GM19043 (cell line): Measurements from ENCODE around the gene NSUN2.
"Not testable (repeated sequence)": the region's sequence is repeated elsewhere in the genome, so short reads cannot be mapped to it uniquely, and the experiment has no call there.

Source experiments
- ATAC-seq: cut with Tn5 transposase; IDR thresholded peaks from one replicate; pipeline ENCODE4 v1.9.1; 2021; ENCODE audit warnings: low read depth; ENCODE audit not compliant: unreplicated experiment

The NSUN2 gene

DNA sequence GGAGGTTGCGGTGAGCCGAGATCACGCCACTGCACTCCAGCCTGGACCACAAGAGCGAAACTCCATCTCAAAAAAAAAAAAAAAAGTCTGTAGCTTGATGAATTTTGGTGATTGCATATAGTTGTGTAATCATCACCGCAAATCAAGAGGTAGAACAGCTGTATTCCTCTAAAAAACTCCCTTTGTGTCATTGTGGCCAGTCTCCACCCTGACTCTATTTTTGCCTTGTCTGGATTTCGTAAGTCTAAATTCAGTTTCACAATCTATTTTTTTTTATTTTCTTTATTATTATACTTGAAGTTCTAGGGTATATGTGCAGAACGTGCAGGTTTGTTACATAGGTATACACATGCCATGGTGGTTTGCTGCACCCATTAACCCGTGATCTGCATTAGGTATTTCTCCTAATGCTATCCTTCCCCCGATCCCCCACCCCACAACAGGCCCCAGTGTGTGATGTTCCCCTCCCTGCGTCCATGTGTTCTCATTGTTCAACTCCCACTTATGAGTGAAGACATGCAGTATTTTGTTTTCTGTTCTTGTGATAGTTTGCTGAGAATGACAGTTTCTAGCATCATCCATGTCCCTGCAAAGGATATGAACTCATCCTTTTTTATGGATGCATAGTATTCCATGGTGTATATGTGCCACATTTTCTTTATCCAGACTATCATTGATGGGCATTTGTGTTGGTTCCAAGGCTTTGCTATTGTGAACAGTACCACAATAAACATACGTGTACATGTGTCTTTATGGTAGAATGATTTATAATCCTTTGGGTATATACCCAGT lies 12.9 kb upstream of the NSUN2 start:
- not testable (repeated sequence) for ATAC-seq

GRCh38 chr5:6644794-6645241 lies 12.0 kb upstream of the NSUN2 start:
- no peak for ATAC-seq

- ATAC-seq = no peak
These were observed 9.8 kb upstream of the NSUN2 start for GRCh38 chr5:6642655-6643054.

DNA sequence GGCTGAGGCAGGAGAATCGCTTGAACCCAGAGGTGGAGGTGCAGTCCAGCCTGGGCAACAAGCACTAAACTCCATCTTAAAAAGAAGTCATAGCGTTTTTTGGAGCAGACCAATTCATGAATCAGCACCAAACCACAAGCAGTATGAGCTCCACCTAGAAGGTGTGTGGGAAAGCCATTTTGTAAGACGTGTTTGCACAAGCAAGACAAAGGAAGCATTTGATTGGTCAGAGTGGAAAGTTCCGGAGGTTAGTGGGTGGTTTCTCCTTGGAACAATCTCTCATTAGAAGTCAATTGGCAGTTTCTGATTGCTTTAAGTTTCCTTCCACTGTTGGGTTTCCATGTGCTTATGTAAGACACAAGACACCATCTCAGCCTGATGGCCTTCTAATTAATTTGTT lies 5.4 kb upstream of the NSUN2 start:
- ATAC-seq = no peak

DNA sequence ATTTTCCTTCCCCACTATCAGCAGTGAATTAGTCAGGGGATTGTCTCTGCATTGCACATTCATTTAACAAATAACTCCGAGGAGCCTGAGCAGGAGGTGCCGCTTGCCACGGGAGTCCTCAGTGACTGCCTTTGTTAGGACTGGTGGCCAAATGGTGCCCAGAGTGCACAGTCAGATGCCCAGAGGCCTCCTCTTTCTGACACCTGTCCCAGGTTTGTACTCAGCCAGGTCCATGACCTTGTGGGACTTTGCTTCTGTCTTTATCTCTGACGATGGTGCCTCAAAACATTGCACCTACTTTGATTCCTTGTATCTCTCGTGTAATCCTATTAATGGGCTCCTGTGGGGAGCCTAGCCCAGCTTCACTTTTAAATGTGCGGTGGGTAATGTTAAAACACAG lies 4.7 kb upstream of the NSUN2 start:
- ATAC-seq = no peak

DNA sequence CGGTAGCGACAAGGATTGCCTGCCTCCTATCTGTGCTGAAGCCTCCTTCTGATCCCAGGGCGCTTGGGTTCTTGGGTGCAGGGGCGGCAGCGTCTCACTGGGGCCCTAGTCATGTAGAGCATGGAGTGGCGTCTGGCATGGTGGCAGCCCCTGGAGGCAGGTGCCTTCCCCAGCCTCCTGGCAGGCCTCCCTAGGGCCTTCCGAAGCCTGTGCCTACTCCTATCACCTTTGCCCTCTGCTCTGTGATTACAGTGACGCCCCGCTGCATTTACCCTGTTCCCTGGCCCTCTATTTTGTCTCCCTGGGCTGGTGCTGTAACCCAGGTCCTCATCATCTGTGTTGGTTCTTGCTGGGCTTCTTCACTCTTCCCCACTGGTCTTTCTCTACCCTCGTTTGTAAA lies 4.2 kb upstream of the NSUN2 start:
- ATAC-seq = no peak

DNA sequence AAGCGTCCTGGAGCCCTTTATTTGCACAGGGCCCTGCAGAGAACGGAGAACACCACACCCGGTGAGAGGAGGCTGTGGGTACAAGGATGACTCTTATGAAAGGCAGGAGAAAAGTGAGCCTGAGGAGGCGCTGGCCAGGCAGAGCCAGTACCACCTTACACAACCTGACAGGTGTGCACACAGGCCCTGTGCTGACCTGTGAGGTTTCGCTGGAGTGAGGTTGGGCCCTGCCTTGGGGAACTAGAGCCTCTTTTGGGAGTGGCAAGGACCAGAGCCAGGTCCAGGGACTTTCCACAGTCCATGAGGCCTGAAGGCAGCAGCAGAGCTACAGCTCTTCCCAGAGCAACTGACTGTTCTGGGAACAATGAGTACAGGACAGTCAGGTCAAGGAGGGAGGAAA lies 3.4 kb upstream of the NSUN2 start:
- ATAC-seq = no peak

DNA sequence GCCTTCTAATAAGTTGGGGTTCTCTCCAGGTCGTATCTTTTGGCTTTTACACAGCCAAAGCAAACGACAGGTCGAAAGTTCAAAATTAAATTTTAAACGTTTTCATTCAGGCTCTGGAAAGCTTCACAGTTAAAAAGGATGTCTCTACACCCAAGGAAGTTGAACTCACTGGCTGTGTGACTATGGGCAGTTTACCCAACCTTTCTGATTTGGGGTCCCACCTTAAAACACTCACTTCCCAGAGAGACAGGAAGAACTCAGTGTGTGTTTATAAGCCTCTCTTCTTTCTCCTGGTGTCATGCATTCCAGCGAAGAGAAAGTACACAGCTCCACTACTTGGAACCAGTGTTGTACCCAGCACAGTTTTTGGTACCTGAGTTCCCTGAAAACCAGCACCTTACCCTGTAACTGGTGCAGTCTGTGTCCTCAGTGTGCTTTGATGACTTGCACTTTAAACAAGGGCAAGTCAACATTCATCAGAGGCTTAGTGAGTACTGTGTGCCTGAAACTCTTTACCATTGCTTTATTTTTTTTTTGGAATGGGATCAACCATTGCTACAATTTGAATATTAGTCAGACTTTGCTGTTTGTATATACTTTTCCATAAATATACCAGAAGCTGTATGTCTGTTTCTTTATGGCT lies 2.1 kb upstream of the NSUN2 start:
- no peak for ATAC-seq

GRCh38 chr5:6634306-6634705 lies 1.5 kb upstream of the NSUN2 start:
- ATAC-seq = no peak

DNA sequence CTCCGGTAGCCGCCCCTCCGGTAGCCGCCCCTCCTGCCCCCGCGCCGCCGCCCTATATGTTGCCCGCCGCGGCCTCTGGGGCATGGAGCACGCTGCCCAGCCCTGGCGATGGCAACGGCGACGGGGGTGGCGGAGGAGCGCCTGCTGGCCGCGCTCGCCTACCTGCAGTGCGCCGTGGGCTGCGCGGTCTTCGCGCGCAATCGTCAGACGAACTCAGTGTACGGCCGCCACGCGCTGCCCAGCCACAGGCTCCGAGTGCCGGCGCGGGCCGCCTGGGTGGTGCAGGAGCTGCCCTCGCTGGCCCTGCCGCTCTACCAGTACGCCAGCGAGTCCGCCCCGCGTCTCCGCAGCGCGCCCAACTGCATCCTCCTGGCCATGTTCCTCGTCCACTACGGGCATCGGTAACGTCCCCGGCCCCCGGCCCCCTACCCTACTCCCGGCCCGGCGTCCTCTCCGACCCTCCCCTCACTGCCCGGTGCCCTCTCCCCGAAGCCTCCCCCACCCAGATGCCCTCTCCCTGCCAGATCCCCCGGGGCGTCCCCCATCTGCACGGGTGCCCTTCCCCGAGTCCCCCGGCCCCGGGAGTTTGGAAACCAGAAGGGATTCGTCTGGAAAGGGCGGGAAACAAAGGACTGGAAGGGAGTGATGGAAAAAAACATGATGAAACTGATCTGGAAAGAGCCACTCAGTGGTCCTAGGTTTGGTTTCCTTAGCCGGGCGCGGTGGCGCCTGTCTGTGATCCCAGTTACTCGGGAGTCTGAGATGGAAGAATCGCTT lies 813 bp upstream of the NSUN2 start:
- peak; percentile 44 for ATAC-seq

GRCh38 chr5:6632324-6632887 lies 438 bp downstream of the NSUN2 start:
- peak; percentile 1 for ATAC-seq

GRCh38 chr5:6631441-6631840 lies 1.4 kb downstream of the NSUN2 start:
- no peak for ATAC-seq

- ATAC-seq = no peak
These were observed 6.3 kb downstream of the NSUN2 start for GRCh38 chr5:6626508-6626907.

DNA sequence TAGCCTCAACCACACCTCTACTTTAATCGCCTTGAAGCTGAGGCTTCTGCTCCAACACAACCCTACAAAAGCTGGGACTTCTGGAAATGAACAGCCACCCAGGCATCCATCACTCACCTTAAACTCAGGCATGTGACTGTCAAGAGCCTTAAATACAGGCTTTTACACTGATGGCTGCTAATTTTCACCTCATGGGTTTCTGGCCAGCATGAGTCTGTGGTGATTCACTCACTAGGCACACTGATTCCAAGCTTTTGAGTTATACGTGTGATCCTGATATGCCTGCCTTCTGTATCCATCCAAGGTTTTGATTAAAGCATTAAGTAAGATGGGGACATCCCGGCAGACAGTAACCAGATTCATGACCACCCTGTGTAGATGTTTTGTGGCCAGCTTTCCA lies 8.9 kb downstream of the NSUN2 start:
- ATAC-seq = no peak

GRCh38 chr5:6623228-6623627 lies 9.6 kb downstream of the NSUN2 start:
- no peak for ATAC-seq

DNA sequence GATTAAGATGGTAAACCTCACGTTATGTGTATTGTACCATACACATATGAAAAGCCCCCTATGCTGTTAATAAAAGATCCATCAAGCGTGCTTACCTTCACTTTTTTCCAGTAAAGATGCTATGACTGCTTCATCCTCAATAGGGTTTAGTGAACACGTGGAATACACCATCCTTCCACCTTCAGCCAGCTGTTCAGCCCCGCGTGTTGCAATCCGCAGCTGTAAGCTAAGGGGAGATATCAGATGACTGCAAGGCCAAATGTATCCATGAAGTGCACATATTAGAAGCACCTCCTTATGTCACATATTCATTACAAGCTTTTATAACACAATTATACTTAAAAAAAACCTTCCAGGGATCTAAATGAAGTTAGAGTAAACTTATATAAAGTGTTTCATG lies 16.2 kb downstream of the NSUN2 start:
- no peak for ATAC-seq

- ATAC-seq = no peak
These were observed 17.6 kb downstream of the NSUN2 start for GRCh38 chr5:6615034-6615815.

DNA sequence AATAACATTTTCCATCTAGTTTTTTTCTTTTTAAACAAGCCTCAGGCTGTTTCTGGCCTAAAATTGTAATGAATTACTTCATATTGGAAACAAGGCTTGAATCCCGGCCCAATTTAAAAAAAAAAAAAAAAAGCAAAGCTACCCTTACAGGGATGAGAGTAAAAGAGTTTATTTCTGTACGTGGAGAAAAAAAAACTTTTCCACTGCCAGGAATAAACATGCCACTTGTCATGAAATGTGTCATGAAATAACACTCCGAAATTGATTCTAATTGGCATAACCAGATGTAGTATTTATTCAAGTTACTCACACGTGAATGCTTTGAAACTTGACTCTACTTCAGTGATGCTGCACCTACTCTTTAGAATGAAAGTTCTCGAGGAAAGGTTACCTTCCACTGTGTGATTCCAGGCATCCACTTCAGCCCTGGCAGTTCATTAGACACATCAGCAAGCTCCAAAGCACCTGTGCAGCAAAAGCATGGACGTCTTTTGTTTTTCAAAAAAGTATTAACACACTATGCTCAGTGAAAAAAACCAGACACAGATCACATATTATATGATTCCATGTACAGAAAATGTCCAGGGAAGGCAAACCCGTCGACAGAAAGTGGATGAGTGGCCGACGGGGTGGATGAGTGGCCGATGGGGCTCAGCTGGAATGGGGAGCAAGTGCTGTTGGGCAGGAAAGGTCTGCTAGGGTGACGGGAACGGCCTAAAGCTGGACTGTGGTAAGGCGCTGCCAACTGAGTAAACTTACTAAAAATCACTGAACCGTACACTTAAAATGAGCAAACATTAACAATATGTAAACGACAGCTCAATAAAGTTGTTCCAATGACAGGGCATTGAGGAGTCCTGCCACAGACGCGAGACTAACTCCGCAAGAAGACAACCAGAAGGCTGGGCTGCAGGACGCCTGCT lies 21.2 kb downstream of the NSUN2 start:
- ATAC-seq = no peak

DNA sequence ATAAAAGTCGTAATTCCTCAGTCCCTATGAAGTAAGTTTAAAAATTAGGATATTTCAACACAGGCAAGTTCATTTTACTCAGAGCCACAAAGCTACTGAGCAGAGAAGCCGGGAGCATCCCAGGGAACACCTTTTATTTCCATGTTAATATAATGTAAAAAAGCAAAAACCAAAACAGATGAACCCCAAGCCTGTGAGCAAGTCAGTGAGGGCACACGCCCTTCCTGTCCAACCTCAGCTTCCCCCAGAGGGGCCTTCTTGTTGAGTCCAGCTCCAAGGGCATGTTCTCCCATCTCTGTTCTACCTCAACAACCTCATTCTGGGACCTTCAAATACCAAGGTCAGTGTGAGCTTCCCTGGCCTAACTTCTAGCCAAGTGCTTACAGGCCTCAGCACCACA lies 24.8 kb downstream of the NSUN2 start:
- no peak for ATAC-seq
